HG02623 (cell line): ENCODE measurements around the gene BRD1.

Source experiments
- ATAC-seq: cut with Tn5 transposase; IDR thresholded peaks from one replicate; pipeline ENCODE4 v1.9.1; 2021; ENCODE audit warnings: moderate library complexity; ENCODE audit not compliant: unreplicated experiment

BRD1 gene

GRCh38 chr22:49754696-49755630 is 72.7 kb downstream of the BRD1 start:
- ATAC-seq, result no peak

DNA sequence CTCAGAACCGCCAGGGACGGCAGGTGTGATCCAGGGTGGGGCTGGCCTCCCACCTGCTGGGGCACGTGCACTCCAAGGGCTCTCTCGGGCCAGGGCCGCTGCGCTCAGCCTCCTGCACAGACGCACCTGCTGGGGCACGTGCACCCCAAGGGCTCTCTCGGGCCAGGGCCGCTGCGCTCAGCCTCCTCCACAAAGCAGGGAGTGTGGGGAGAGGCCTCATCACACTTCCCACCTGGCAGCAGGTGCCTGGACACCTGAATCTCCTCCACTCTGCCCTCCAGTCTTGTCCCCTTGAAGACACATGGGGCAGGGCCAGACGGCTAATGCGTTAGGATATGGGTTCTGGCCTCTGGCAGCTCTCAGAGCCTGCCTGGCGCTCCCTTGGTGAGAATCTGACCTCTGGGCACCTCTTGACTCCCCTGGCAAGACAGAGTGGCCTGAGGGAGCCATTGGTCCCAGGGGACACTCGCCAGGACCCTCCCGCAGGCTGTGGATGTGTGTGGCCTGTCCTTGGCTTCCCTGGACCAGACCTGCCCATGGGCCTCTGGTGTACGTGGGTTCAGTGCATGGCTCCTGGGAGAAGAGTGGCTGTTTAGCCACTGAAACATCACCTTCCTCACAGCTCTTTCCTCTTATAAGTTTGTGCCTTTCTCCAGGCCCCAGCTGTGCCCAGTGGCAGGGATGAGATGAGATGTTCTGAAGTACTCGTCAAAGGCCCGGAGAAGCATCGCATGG is 73.5 kb downstream of the BRD1 start:
- no peak for ATAC-seq

DNA sequence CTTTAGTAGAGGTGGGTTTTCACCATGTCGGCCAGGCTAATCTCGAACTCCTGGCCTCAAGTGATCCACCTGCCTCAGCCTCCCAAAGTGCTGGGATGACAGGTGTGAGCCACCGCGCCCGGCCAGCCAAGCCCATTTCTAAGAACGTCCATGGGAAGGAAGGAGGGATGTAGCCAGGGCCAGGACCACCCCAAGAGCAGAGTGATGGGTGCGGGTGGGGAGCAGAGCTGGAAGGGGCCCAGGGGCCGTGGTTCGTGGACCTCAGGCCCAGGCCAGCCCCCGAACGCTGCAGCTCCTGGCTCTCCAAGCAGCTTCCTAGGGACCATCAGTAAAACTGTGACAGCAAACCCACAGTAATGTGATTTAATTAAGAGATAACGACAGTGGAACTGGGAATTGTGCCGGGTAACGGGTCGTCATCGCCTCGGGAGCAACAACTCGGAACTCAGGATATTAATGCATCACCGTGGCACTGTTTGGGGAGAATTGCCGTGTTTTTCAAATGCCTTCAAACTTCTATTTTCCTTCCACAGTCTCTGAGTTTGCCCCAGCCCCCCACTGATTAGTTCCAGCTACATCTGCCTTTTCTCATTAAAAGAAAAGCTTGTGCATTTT is 74.3 kb downstream of the BRD1 start:
- ATAC-seq, result no peak

GRCh38 chr22:49752598-49753091 is 75.0 kb downstream of the BRD1 start:
- no peak for ATAC-seq

GRCh38 chr22:49751966-49752597 is 75.6 kb downstream of the BRD1 start:
- ATAC-seq, result no peak

- ATAC-seq, result no peak
Observed at GRCh38 chr22:49751318-49751965, 76.2 kb downstream of the BRD1 start.

- no peak for ATAC-seq
Observed at GRCh38 chr22:49749885-49750510, 77.7 kb downstream of the BRD1 start.

GRCh38 chr22:49749227-49749626 is 78.4 kb downstream of the BRD1 start:
- ATAC-seq, result no peak

GRCh38 chr22:49748514-49748913 is 79.2 kb downstream of the BRD1 start:
- ATAC-seq, result no peak

DNA sequence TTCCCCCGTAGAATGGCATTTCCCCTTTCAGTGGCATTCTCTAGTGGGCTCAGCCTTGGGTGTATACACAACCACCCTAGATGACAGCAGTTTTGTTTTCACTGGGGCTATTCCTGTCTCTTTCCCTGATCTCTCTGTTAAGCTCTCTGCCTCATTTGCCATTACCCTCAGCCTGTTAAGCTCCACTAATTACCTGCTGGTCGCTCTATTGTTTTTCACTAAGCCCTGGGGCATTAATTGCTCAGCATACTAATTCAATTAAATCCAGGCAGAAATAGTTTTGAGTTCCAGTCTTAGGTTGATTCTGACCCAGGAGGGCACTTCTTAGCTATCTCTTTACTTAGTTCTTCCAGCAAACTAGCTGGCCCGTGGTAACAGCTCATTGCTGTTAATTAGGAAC is 80.0 kb downstream of the BRD1 start:
- no peak for ATAC-seq

GRCh38 chr22:49747130-49747529 is 80.5 kb downstream of the BRD1 start:
- no peak for ATAC-seq

GRCh38 chr22:49746065-49746464 is 81.6 kb downstream of the BRD1 start:
- ATAC-seq, result no peak

GRCh38 chr22:49740242-49740641 is 87.4 kb downstream of the BRD1 start:
- ATAC-seq, result no peak

DNA sequence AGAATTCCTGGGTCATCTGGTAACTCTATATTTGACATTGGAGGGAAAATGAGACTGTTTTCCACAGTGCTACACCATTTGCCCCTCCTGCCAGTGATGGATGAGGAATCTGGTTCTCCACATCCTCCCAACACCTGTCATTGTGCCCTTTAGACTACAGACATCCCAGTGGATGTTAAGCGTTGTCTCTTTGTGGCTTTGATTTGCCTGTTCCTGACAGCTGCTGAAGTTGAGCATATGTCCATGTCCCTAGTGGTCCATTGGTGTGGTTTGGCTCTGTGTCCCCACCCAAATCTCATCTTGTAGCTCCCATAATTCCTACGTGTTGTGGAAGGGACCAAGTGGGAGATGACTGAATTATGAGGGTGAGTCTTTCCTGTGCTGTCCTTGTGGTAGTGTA is 88.5 kb downstream of the BRD1 start:
- no peak for ATAC-seq

GRCh38 chr22:49738566-49738965 is 89.1 kb downstream of the BRD1 start:
- no peak for ATAC-seq

GRCh38 chr22:49738006-49738405 is 89.7 kb downstream of the BRD1 start:
- ATAC-seq, result no peak

GRCh38 chr22:49737101-49737551 is 90.5 kb downstream of the BRD1 start:
- no peak for ATAC-seq

GRCh38 chr22:49736538-49736937 is 91.1 kb downstream of the BRD1 start:
- ATAC-seq, result no peak

- ATAC-seq, result no peak
Observed at GRCh38 chr22:49735901-49736421, 91.7 kb downstream of the BRD1 start.

DNA sequence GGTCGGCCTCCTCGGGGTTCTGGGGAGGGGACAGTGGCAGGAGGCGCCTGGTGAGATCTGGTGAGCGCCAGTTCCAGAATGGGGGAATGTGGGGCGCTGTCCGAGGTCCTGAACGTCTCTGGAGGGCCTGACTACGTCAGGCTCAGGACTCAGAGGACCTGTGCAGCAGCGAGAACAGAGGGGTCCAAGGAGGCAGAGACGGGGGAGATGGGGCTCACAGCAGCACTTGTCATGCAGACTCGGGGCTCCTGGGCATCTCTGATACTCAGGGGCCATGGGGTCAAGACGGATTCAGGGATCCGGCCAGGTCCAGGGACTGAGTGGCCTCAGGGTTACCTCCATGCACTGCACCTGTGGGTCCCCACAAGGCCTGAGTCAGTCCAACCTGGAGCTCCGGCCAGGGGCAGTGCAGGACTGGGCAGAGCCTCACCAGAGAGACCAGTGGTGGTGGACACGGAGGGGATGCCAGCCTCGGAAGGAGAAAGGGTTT is 92.2 kb downstream of the BRD1 start:
- no peak for ATAC-seq
